ENCODE results near the gene SECISBP2.

GRCh38 chr9:89347651-89348050, 29.4 kb downstream of the SECISBP2 start:
- TF ChIP-seq CTCF (IDR thresholded peaks at IDR 0.05) (no peak), POLR2A (IDR thresholded peaks at IDR 0.05) (no peak)
